ENCODE measurements around the gene CAGE1.
"Not testable (repeated sequence)": the region's sequence is repeated elsewhere in the genome, so short reads cannot be mapped to it uniquely, and the experiment has no call there.

CAGE1 gene

GRCh38 chr6:7339007-7339732, 50.4 kb downstream of the CAGE1 start:
- DNase-seq (ENCODE audit: low read depth), result not testable (repeated sequence)

GRCh38 chr6:7338031-7338430, 51.5 kb downstream of the CAGE1 start:
- no peak for DNase-seq (ENCODE audit: low read depth)

GRCh38 chr6:7335519-7335918, 54.0 kb downstream of the CAGE1 start:
- no peak for DNase-seq (ENCODE audit: low read depth)

GRCh38 chr6:7334685-7335084, 54.9 kb downstream of the CAGE1 start:
- no peak for DNase-seq (ENCODE audit: low read depth)

- no peak for DNase-seq (ENCODE audit: low read depth)
These were observed 57.3 kb downstream of the CAGE1 start for GRCh38 chr6:7332090-7332745.

GRCh38 chr6:7331452-7331851, 58.1 kb downstream of the CAGE1 start:
- DNase-seq (ENCODE audit: low read depth), result no peak

GRCh38 chr6:7328243-7328642, 61.3 kb downstream of the CAGE1 start:
- DNase-seq (ENCODE audit: low read depth), result no peak

GRCh38 chr6:7325750-7326149, 63.8 kb downstream of the CAGE1 start:
- no peak for DNase-seq (ENCODE audit: low read depth)

GRCh38 chr6:7324520-7324919, 65.0 kb downstream of the CAGE1 start:
- no peak for DNase-seq (ENCODE audit: low read depth)

- no peak for DNase-seq (ENCODE audit: low read depth)
These were observed 66.5 kb downstream of the CAGE1 start for GRCh38 chr6:7323074-7323473.

GRCh38 chr6:7321866-7322265, 67.7 kb downstream of the CAGE1 start:
- not testable (repeated sequence) for DNase-seq (ENCODE audit: low read depth)

GRCh38 chr6:7319406-7319805, 70.1 kb downstream of the CAGE1 start:
- not testable (repeated sequence) for DNase-seq (ENCODE audit: low read depth)

GRCh38 chr6:7317538-7317937, 72.0 kb downstream of the CAGE1 start:
- DNase-seq (ENCODE audit: low read depth), result no peak

- DNase-seq (ENCODE audit: low read depth), result no peak
These were observed 72.6 kb downstream of the CAGE1 start for GRCh38 chr6:7316658-7317533.

- no peak for DNase-seq (ENCODE audit: low read depth)
These were observed 73.6 kb downstream of the CAGE1 start for GRCh38 chr6:7315948-7316365.

- DNase-seq (ENCODE audit: low read depth), result not testable (repeated sequence)
These were observed 74.2 kb downstream of the CAGE1 start for GRCh38 chr6:7315087-7315947.

- DNase-seq (ENCODE audit: low read depth), result no peak
These were observed 75.1 kb downstream of the CAGE1 start for GRCh38 chr6:7314414-7314813.

GRCh38 chr6:7313505-7314165, 75.9 kb downstream of the CAGE1 start:
- no peak for DNase-seq (ENCODE audit: low read depth)

GRCh38 chr6:7312616-7313504, 76.7 kb downstream of the CAGE1 start, which contains the start of gene SSR1:
Gene SSR1 (minus strand): TSS chr6:7313199. CDS start chr6:7313120, 79 bp downstream.
- peak; percentile 87 for DNase-seq (ENCODE audit: low read depth)
